Activated naive CD8-positive, alpha-beta T cell treated with anti-CD3 and anti-CD28 coated beads, Interleukin-2, amount 10 ng/mL, durations not matched to agents 7 days and 5 days (primary cell): Measurements from ENCODE around the gene TNFAIP8L1. TPM values are rescaled to one million over a fixed set of nuclear protein-coding genes. Genes with fewer than 3 reads are reported as not detected.
A peak's percentile ranks its signal among the peaks of the same experiment; 100 is the strongest.

Source experiments
- ATAC-seq: fragments of 150-1000 bp; cut with Tn5 transposase; one replicate; pipeline ENCODE4 v1.10.0; 2021; ENCODE audit warnings: low read depth, moderate library complexity
- POLR2A ChIA-PET: fragments of 350-600 bp; sonication (Branson Sonifier 250); formaldehyde crosslinking; loops from one replicate; lab custom pipeline; 2021; ENCODE audit warnings: antibody characterized with exemption; lab: Charles Lee
- DNase-seq: peaks from one replicate; pipeline ENCODE4 v3.0.0; 2021
- H3K27ac Mint-ChIP-seq: one replicate; pipeline ENCODE4 v1.8.0; 2022; ENCODE audit warnings: mild to moderate bottlenecking, mixed read lengths
- H3K27me3 Mint-ChIP-seq: one replicate; pipeline ENCODE4 v1.8.0; 2022; ENCODE audit warnings: mild to moderate bottlenecking, moderate library complexity, mixed read lengths
- H3K36me3 Mint-ChIP-seq: one replicate; pipeline ENCODE4 v1.8.0; 2021; ENCODE audit warnings: mild to moderate bottlenecking, mixed read lengths
- H3K4me1 Mint-ChIP-seq: one replicate; pipeline ENCODE4 v1.8.0; 2021; ENCODE audit warnings: mixed read lengths
- H3K4me3 Mint-ChIP-seq: one replicate; pipeline ENCODE4 v1.8.0; 2022; ENCODE audit warnings: mild to moderate bottlenecking, moderate library complexity, mixed read lengths
- H3K9me3 Mint-ChIP-seq: one replicate; pipeline ENCODE4 v1.8.0; 2021; ENCODE audit warnings: mixed read lengths
- total RNA-seq, 2 experiments: library from RNA; stranded (reverse); gene quantifications; one replicate each; pipeline ENCODE4 v1.2.3, GENCODE V29; 2021

TNFAIP8L1 gene
- total RNA-seq, 2 experiments from 2014 or later: 18.9 to 19.5 TPM

GRCh38 chr19:4624301-4624700 is 15.0 kb upstream of the TNFAIP8L1 start:
- POLR2A ChIA-PET: no interaction called here
- ATAC-seq (no peak), DNase-seq (no peak)
- H3K27ac Mint-ChIP-seq: no peak overlapping the region
- H3K4me1 Mint-ChIP-seq: no peaks in the 10 kb centered on the region
- H3K9me3 Mint-ChIP-seq: no peaks in the 10 kb centered on the region
- H3K27me3 Mint-ChIP-seq: no peaks in the 10 kb centered on the region
- H3K36me3 Mint-ChIP-seq: no peaks in the 10 kb centered on the region
- no peak overlapping the region for H3K4me3 Mint-ChIP-seq

- POLR2A ChIA-PET: no interaction called here
- no peaks in the 10 kb centered on the region for H3K9me3 Mint-ChIP-seq
- H3K36me3 Mint-ChIP-seq: no peaks in the 10 kb centered on the region
- ATAC-seq (no peak), DNase-seq (no peak)
- H3K27ac Mint-ChIP-seq: no peak overlapping the region
- no peaks in the 10 kb centered on the region for H3K27me3 Mint-ChIP-seq
- H3K4me1 Mint-ChIP-seq: no peaks in the 10 kb centered on the region
- no peak overlapping the region for H3K4me3 Mint-ChIP-seq
These were observed 14.5 kb upstream of the TNFAIP8L1 start for GRCh38 chr19:4624733-4625362.

- Mint-ChIP-seq H3K27ac (no peak overlapping the region), H3K9me3 (no peaks in the 10 kb centered on the region), H3K36me3 (no peaks in the 10 kb centered on the region), H3K4me1 (peaks cover 16% of the 10 kb centered on the region), H3K4me3 (no peak overlapping the region), H3K27me3 (no peaks in the 10 kb centered on the region)
- DNase-seq (peak; percentile 57), ATAC-seq (peak; percentile 49)
- POLR2A ChIA-PET: interaction anchor here (0.6 to 0.9 kb wide), 3 partner anchors 8 to 158 kb away, joined by 3 to 5 read pairs (median 4); partner anchors contain the start of gene FEM1A
These were observed 6.0 kb upstream of the TNFAIP8L1 start for GRCh38 chr19:4633140-4633967.

- Mint-ChIP-seq H3K4me1 (peaks cover 23% of the 10 kb centered on the region), H3K9me3 (no peaks in the 10 kb centered on the region), H3K36me3 (no peaks in the 10 kb centered on the region), H3K4me3 (peak overlapping the region; percentile 58), H3K27me3 (no peaks in the 10 kb centered on the region), H3K27ac (peak overlapping the region; percentile 43)
- ATAC-seq: no peak
- POLR2A ChIA-PET: interaction anchor here (1.1 kb wide), 1 partner anchor 59 kb away, joined by 4 read pairs; no protein-coding TSS in a partner anchor
- DNase-seq: no peak
These were observed 3.6 kb upstream of the TNFAIP8L1 start for GRCh38 chr19:4635754-4636116.

GRCh38 chr19:4636151-4636717 is 3.1 kb upstream of the TNFAIP8L1 start:
- DNase-seq: peak; percentile 93
- ATAC-seq: peak; percentile 22
- no peaks in the 10 kb centered on the region for H3K9me3 Mint-ChIP-seq
- POLR2A ChIA-PET: interaction anchor here (1.1 kb wide), 1 partner anchor 60 kb away, joined by 4 read pairs; no protein-coding TSS in a partner anchor
- H3K36me3 Mint-ChIP-seq: no peaks in the 10 kb centered on the region
- peaks cover 23% of the 10 kb centered on the region for H3K4me1 Mint-ChIP-seq
- peak overlapping the region; percentile 54 for H3K27ac Mint-ChIP-seq
- H3K27me3 Mint-ChIP-seq: no peaks in the 10 kb centered on the region
- peak overlapping the region; percentile 61 for H3K4me3 Mint-ChIP-seq

- H3K27me3 Mint-ChIP-seq: no peaks in the 10 kb centered on the region
- H3K9me3 Mint-ChIP-seq: no peaks in the 10 kb centered on the region
- DNase-seq (no peak), ATAC-seq (no peak)
- POLR2A ChIA-PET: interaction anchor here (1.1 kb wide), 1 partner anchor 60 kb away, joined by 4 read pairs; no protein-coding TSS in a partner anchor
- no peaks in the 10 kb centered on the region for H3K36me3 Mint-ChIP-seq
- H3K4me1 Mint-ChIP-seq: peaks cover 23% of the 10 kb centered on the region
- peak overlapping the region; percentile 54 for H3K27ac Mint-ChIP-seq
- H3K4me3 Mint-ChIP-seq: peak overlapping the region; percentile 61
These were observed 2.6 kb upstream of the TNFAIP8L1 start for GRCh38 chr19:4636761-4637160.

GRCh38 chr19:4638317-4638716 is 999 bp upstream of the TNFAIP8L1 start:
- H3K36me3 Mint-ChIP-seq: peaks cover 2% of the 10 kb centered on the region
- ATAC-seq: no peak
- H3K4me1 Mint-ChIP-seq: peaks cover 21% of the 10 kb centered on the region

GRCh38 chr19:4639531-4640246 is 373 bp downstream of the TNFAIP8L1 start:
- Mint-ChIP-seq H3K27me3 (no peaks in the 10 kb centered on the region), H3K4me3 (peak overlapping the region; percentile 100), H3K36me3 (peaks cover 2% of the 10 kb centered on the region), H3K4me1 (peaks cover 16% of the 10 kb centered on the region), H3K9me3 (no peaks in the 10 kb centered on the region), H3K27ac (peak overlapping the region; percentile 93)
- peak; percentile 50 for DNase-seq
- POLR2A ChIA-PET: interaction anchor here (0.7 to 1.7 kb wide), 2 partner anchors 11 to 85 kb away, joined by 3 to 5 read pairs; no protein-coding TSS in a partner anchor
- ATAC-seq: no peak

More at GRCh38 chr19:4638317-4638716, 999 bp upstream of the TNFAIP8L1 start:
- H3K27me3 Mint-ChIP-seq: no peaks in the 10 kb centered on the region
- H3K9me3 Mint-ChIP-seq: no peaks in the 10 kb centered on the region
- no peak overlapping the region for H3K27ac Mint-ChIP-seq
- POLR2A ChIA-PET: interaction anchor here (0.6 to 1.0 kb wide), 2 partner anchors 66 to 167 kb away, joined by 3 to 7 read pairs; partner anchors contain the start of gene HDGFL2
- DNase-seq: peak; percentile 48
- H3K4me3 Mint-ChIP-seq: no peak overlapping the region

GRCh38 chr19:4640247-4641000 is 1.1 kb downstream of the TNFAIP8L1 start:
- no peaks in the 10 kb centered on the region for H3K9me3 Mint-ChIP-seq
- no peaks in the 10 kb centered on the region for H3K27me3 Mint-ChIP-seq
- POLR2A ChIA-PET: interaction anchor here (0.7 to 1.7 kb wide), 2 partner anchors 10 to 84 kb away, joined by 3 to 5 read pairs; no protein-coding TSS in a partner anchor
- DNase-seq: no peak
- ATAC-seq: no peak
- H3K36me3 Mint-ChIP-seq: peaks cover 2% of the 10 kb centered on the region
- H3K27ac Mint-ChIP-seq: peak overlapping the region; percentile 93
- H3K4me3 Mint-ChIP-seq: peak overlapping the region; percentile 100
- peaks cover 16% of the 10 kb centered on the region for H3K4me1 Mint-ChIP-seq

GRCh38 chr19:4641132-4641531 is 1.8 kb downstream of the TNFAIP8L1 start:
- H3K36me3 Mint-ChIP-seq: peaks cover 5% of the 10 kb centered on the region
- H3K27ac Mint-ChIP-seq: no peak overlapping the region
- ATAC-seq: no peak
- no peaks in the 10 kb centered on the region for H3K27me3 Mint-ChIP-seq
- peaks cover 16% of the 10 kb centered on the region for H3K4me1 Mint-ChIP-seq
- no peaks in the 10 kb centered on the region for H3K9me3 Mint-ChIP-seq
- peak overlapping the region; percentile 22 for H3K4me3 Mint-ChIP-seq
- no peak for DNase-seq
- POLR2A ChIA-PET: interaction anchor here (1.7 kb wide), 1 partner anchor 10 kb away, joined by 5 read pairs; no protein-coding TSS in a partner anchor

GRCh38 chr19:4642625-4643024 is 3.3 kb downstream of the TNFAIP8L1 start:
- POLR2A ChIA-PET: interaction anchor here (0.6 kb wide), 1 partner anchor 11 kb away, joined by 3 read pairs; no protein-coding TSS in a partner anchor
- H3K36me3 Mint-ChIP-seq: peaks cover 5% of the 10 kb centered on the region

GRCh38 chr19:4645718-4646117 is 6.4 kb downstream of the TNFAIP8L1 start:
- H3K27ac Mint-ChIP-seq: no peak overlapping the region
- no peak for DNase-seq

More at GRCh38 chr19:4642625-4643024, 3.3 kb downstream of the TNFAIP8L1 start:
- H3K4me3 Mint-ChIP-seq: no peak overlapping the region
- no peaks in the 10 kb centered on the region for H3K9me3 Mint-ChIP-seq
- H3K4me1 Mint-ChIP-seq: peaks cover 7% of the 10 kb centered on the region
- DNase-seq (no peak), ATAC-seq (no peak)
- H3K27ac Mint-ChIP-seq: peak overlapping the region; percentile 25
- no peaks in the 10 kb centered on the region for H3K27me3 Mint-ChIP-seq

More at GRCh38 chr19:4645718-4646117, 6.4 kb downstream of the TNFAIP8L1 start:
- H3K4me1 Mint-ChIP-seq: peaks cover 2% of the 10 kb centered on the region
- H3K27me3 Mint-ChIP-seq: no peaks in the 10 kb centered on the region
- no peak for ATAC-seq
- H3K9me3 Mint-ChIP-seq: no peaks in the 10 kb centered on the region
- peaks cover 5% of the 10 kb centered on the region for H3K36me3 Mint-ChIP-seq
- POLR2A ChIA-PET: no interaction called here
- no peak overlapping the region for H3K4me3 Mint-ChIP-seq
